H9 (cell line): ENCODE results near the gene EPB41L2. TPM values are rescaled to one million over a fixed set of nuclear protein-coding genes. Genes with fewer than 3 reads are reported as not detected.

ENCODE experiments used
- DNase-seq: peaks from one replicate; pipeline ENCODE4 v3.0.0-alpha.2; 2017
- H2AFZ ChIP-seq: one replicate; pipeline ENCODE4 v1.6.1; 2013; ENCODE audit warnings: mild to moderate bottlenecking, low read length, control low read depth, moderate library complexity
- H2AK5ac ChIP-seq: 2 replicates; pipeline ENCODE4 v1.6.1; 2013; ENCODE audit warnings: low read length, control low read depth, mixed read lengths; ENCODE audit not compliant: insufficient read length
- H2BK120ac ChIP-seq: one replicate; pipeline ENCODE4 v1.6.1; 2013; ENCODE audit warnings: low read depth, mild to moderate bottlenecking, low read length, control low read depth, inconsistent platforms; ENCODE audit not compliant: poor library complexity, severe bottlenecking
- H2BK12ac ChIP-seq: 2 replicates; pipeline ENCODE4 v1.6.1; 2013; ENCODE audit warnings: low read length, control low read depth, mixed read lengths, low read depth; ENCODE audit not compliant: insufficient read length
- H2BK15ac ChIP-seq: 2 replicates; pipeline ENCODE4 v1.6.1; 2013; ENCODE audit warnings: low read depth, low read length, control low read depth
- H2BK20ac ChIP-seq: one replicate; pipeline ENCODE4 v1.6.1; 2013; ENCODE audit warnings: low read depth, mild to moderate bottlenecking, low read length, control low read depth, inconsistent platforms; ENCODE audit not compliant: poor library complexity, severe bottlenecking
- H2BK5ac ChIP-seq: 2 replicates; pipeline ENCODE4 v1.6.1; 2013; ENCODE audit warnings: low read length, control low read depth, mixed read lengths; ENCODE audit not compliant: insufficient read length
- H3K14ac ChIP-seq: 2 replicates; pipeline ENCODE4 v1.6.1; 2013; ENCODE audit warnings: low read length, control low read depth; ENCODE audit not compliant: insufficient read depth
- H3K18ac ChIP-seq: 2 replicates; pipeline ENCODE4 v1.6.1; 2013; ENCODE audit warnings: low read depth, mild to moderate bottlenecking, mixed read lengths, low read length, control low read depth; ENCODE audit not compliant: insufficient read length
- H3K23ac ChIP-seq: 2 replicates; pipeline ENCODE4 v1.6.1; 2013; ENCODE audit warnings: low read length, control low read depth, mixed read lengths, low read depth; ENCODE audit not compliant: insufficient read length
- H3K23me2 ChIP-seq: 2 replicates; pipeline ENCODE4 v1.6.1; 2013; ENCODE audit warnings: low read depth, mild to moderate bottlenecking, mixed read lengths, low read length, control low read depth; ENCODE audit not compliant: insufficient read length, poor library complexity, severe bottlenecking
- H3K27ac ChIP-seq: 2 replicates; pipeline ENCODE4 v1.5.1; 2013; ENCODE audit warnings: low read length, control low read depth, mixed read lengths, low read depth; ENCODE audit not compliant: insufficient read length
- H3K27me3 ChIP-seq: 2 replicates; pipeline ENCODE4 v1.6.1; 2013; ENCODE audit warnings: low read length, control low read depth, inconsistent platforms; ENCODE audit not compliant: insufficient read depth
- H3K4ac ChIP-seq: 2 replicates; pipeline ENCODE4 v1.6.1; 2013; ENCODE audit warnings: low read depth, mild to moderate bottlenecking, control low read depth, inconsistent platforms, low read length, moderate library complexity
- H3K4me1 ChIP-seq: 2 replicates; pipeline ENCODE4 v1.6.1; 2013; ENCODE audit warnings: low read length, control low read depth, inconsistent platforms; ENCODE audit not compliant: insufficient read depth
- H3K4me2 ChIP-seq: 2 replicates; pipeline ENCODE4 v1.6.1; 2013; ENCODE audit warnings: low read length, control low read depth, mixed read lengths; ENCODE audit not compliant: insufficient read length, insufficient read depth
- H3K56ac ChIP-seq: 2 replicates; pipeline ENCODE4 v1.6.1; 2013; ENCODE audit warnings: low read depth, mild to moderate bottlenecking, mixed read lengths, low read length, control low read depth; ENCODE audit not compliant: insufficient read length
- H3K79me1 ChIP-seq: 2 replicates; pipeline ENCODE4 v1.6.1; 2013; ENCODE audit warnings: low read depth, mild to moderate bottlenecking, moderate library complexity, low read length, control low read depth, inconsistent platforms; ENCODE audit not compliant: insufficient read depth, poor library complexity, severe bottlenecking
- H3K79me2 ChIP-seq: 2 replicates; pipeline ENCODE4 v1.6.1; 2013; ENCODE audit warnings: low read length, control low read depth, inconsistent platforms; ENCODE audit not compliant: insufficient read depth
- H3K9ac ChIP-seq: 2 replicates; pipeline ENCODE4 v1.6.1; 2013; ENCODE audit warnings: low read length, control low read depth, mixed read lengths; ENCODE audit not compliant: insufficient read length; ENCODE audit errors: extremely low read depth
- H3K9me3 ChIP-seq: one replicate; pipeline ENCODE4 v1.6.1; 2013; ENCODE audit warnings: low read depth, low read length, inconsistent platforms; ENCODE audit not compliant: control insufficient read depth
- H3T11ph ChIP-seq: one replicate; pipeline ENCODE4 v1.6.1; 2013; ENCODE audit warnings: mild to moderate bottlenecking, low read length, control low read depth, inconsistent platforms
- H4K20me1 ChIP-seq: one replicate; pipeline ENCODE4 v1.6.1; 2013; ENCODE audit not compliant: control insufficient read depth, insufficient read length, insufficient read depth
- H4K5ac ChIP-seq: 2 replicates; pipeline ENCODE4 v1.6.1; 2013; ENCODE audit warnings: low read depth, mild to moderate bottlenecking, mixed read lengths, low read length, control low read depth; ENCODE audit not compliant: insufficient read length
- H4K8ac ChIP-seq: replicated peaks from 2 replicates; pipeline ENCODE4 v1.6.1; 2013; ENCODE audit warnings: low read length, control low read depth, mixed read lengths, low read depth; ENCODE audit not compliant: insufficient read length
- H4K91ac ChIP-seq: 2 replicates; pipeline ENCODE4 v1.6.1; 2013; ENCODE audit warnings: low read depth, mild to moderate bottlenecking, moderate library complexity, mixed read lengths, low read length, control low read depth; ENCODE audit not compliant: insufficient read length
- H3K27ac Mint-ChIP-seq, 3 experiments: 2 replicates in 2 of 3; 3 replicates in 1 of 3; pipeline ENCODE4 v1.8.0; 2020 to 2021; ENCODE audit warnings: mixed read lengths in 3 of 3, mild to moderate bottlenecking in 1 of 3, moderate library complexity in 1 of 3
- H3K27me3 Mint-ChIP-seq: 2 replicates; pipeline ENCODE4 v1.8.0; 2021; ENCODE audit warnings: low read depth, mild to moderate bottlenecking, moderate library complexity, mixed read lengths
- H3K36me3 Mint-ChIP-seq, 3 experiments: 2 replicates in 2 of 3; 3 replicates in 1 of 3; pipeline ENCODE4 v1.8.0; 2020 to 2021; ENCODE audit warnings: low read depth in 3 of 3, mixed read lengths in 3 of 3; ENCODE audit not compliant: insufficient read depth in 1 of 3
- H3K4me1 Mint-ChIP-seq, 2 experiments: 2 replicates each; pipeline ENCODE4 v1.8.0; 2020; ENCODE audit warnings: mixed read lengths in 2 of 2
- H3K4me3 Mint-ChIP-seq, 2 experiments: 2 replicates in 1 of 2; 3 replicates in 1 of 2; pipeline ENCODE4 v1.8.0; 2020 to 2021; ENCODE audit warnings: mild to moderate bottlenecking in 2 of 2, mixed read lengths in 2 of 2, moderate library complexity in 1 of 2
- H3K9me3 Mint-ChIP-seq, 2 experiments: 2 replicates in 1 of 2; 3 replicates in 1 of 2; pipeline ENCODE4 v1.8.0; 2020; ENCODE audit warnings: mild to moderate bottlenecking in 2 of 2, mixed read lengths in 2 of 2, moderate library complexity in 1 of 2
- total RNA-seq: library from RNA; stranded (reverse); gene quantifications from 2 replicates; pipeline ENCODE4 v1.2.1, GENCODE V29; 2021
- TF ChIP-seq, protein P1 (sequence below): fragments of 200-600 bp; sonication (generic); conservative IDR thresholded peaks from 3 replicates; pipeline ENCODE4 v1.8.0; 2021; ENCODE audit warnings: antibody characterized with exemption, mild to moderate bottlenecking

Gene EPB41L2
- total RNA-seq, 1 experiment from 2014 or later: 90.2 TPM

DNA sequence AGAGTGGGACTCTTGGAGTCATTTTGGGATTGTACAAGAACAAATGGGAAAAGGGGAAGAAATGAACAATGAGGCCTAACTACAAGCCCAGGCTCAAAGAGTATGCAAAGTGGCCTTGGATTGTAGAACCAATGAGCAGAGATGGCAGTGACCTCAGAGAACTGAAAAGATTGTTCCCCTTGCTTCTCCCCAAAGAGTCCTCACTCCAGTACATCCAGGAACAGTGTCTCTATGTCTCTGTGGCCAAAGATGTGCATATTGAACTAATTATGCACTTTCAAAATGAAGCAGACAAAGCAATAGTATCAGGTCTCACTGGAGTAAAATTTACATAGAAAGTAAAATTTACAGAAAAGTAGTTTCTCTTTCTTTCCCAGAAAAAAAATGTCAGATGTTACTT, 154.9 kb downstream of the EPB41L2 start:
- no peak overlapping the region for H2BK12ac ChIP-seq
- H4K91ac ChIP-seq: no peak overlapping the region
- H4K5ac ChIP-seq: no peak overlapping the region
- no peak overlapping the region for H3K14ac ChIP-seq
- H3K9ac ChIP-seq: no peak overlapping the region
- no peak overlapping the region for H2BK15ac ChIP-seq
- no peak overlapping the region for H3K23ac ChIP-seq
- no peak overlapping the region for H2BK120ac ChIP-seq
- H3T11ph ChIP-seq: no peak overlapping the region
- H3K27ac Mint-ChIP-seq: no peak overlapping the region
- TF ChIP-seq, protein P1, sequence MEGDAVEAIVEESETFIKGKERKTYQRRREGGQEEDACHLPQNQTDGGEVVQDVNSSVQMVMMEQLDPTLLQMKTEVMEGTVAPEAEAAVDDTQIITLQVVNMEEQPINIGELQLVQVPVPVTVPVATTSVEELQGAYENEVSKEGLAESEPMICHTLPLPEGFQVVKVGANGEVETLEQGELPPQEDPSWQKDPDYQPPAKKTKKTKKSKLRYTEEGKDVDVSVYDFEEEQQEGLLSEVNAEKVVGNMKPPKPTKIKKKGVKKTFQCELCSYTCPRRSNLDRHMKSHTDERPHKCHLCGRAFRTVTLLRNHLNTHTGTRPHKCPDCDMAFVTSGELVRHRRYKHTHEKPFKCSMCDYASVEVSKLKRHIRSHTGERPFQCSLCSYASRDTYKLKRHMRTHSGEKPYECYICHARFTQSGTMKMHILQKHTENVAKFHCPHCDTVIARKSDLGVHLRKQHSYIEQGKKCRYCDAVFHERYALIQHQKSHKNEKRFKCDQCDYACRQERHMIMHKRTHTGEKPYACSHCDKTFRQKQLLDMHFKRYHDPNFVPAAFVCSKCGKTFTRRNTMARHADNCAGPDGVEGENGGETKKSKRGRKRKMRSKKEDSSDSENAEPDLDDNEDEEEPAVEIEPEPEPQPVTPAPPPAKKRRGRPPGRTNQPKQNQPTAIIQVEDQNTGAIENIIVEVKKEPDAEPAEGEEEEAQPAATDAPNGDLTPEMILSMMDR: no peak
- H3K4me1 ChIP-seq: no peaks in the 10 kb centered on the region; the same call in 1 of the 2 replicates
- no peak for DNase-seq
- H3K9me3 Mint-ChIP-seq: peaks cover 10 to 14% of the 10 kb centered on the region in 2 experiments; a peak in 4 of 5 replicates
- peaks cover 13 to 23% of the 10 kb centered on the region in 2 experiments for H3K4me1 Mint-ChIP-seq
- H3K4me3 Mint-ChIP-seq: no peak overlapping the region
- no peaks in the 10 kb centered on the region for H3K79me2 ChIP-seq
- no peak overlapping the region for H3K56ac ChIP-seq
- H2AFZ ChIP-seq: no peak overlapping the region
- H3K27me3 Mint-ChIP-seq: no peaks in the 10 kb centered on the region
- H3K4ac ChIP-seq: no peak overlapping the region
- H3K27me3 ChIP-seq: no peaks in the 10 kb centered on the region
- H3K27ac ChIP-seq: no peak overlapping the region
- H2AK5ac ChIP-seq: no peak overlapping the region
- H3K4me2 ChIP-seq: no peak overlapping the region
- no peak overlapping the region for H2BK20ac ChIP-seq
- H3K18ac ChIP-seq: no peak overlapping the region
- no peak overlapping the region for H2BK5ac ChIP-seq
- H4K20me1 ChIP-seq: no peaks in the 10 kb centered on the region
- no peak overlapping the region for H4K8ac ChIP-seq
- H3K79me1 ChIP-seq: no peaks in the 10 kb centered on the region
- H3K36me3 Mint-ChIP-seq: peaks cover 4 to 14% (median 7%) of the 10 kb centered on the region in 3 experiments; a peak in 6 of 7 replicates
- no peaks in the 10 kb centered on the region for H3K23me2 ChIP-seq
- H3K9me3 ChIP-seq: no peaks in the 10 kb centered on the region
